ENCODE data around the gene FGF3.

The FGF3 gene

GRCh38 chr11:69865707-69866106 is 46.5 kb upstream of the FGF3 start:
- Histone ChIP-seq H3K4me3 (ENCODE audit: low read depth, low read length) (no peak overlapping the region), H3K9me3 (no peaks in the 10 kb centered on the region), H3K36me3 (no peaks in the 10 kb centered on the region), H3K27me3 (no peaks in the 10 kb centered on the region), H3K4me1 (no peaks in the 10 kb centered on the region)
- no peak for DNase-seq
- no peak for TF ChIP-seq CTCF (IDR thresholded peaks at IDR 0.05; ENCODE audit: low read depth, low read length)

GRCh38 chr11:69864686-69865661 is 45.8 kb upstream of the FGF3 start:
- H3K4me3 ChIP-seq (ENCODE audit: low read depth, low read length), result no peak overlapping the region
- TF ChIP-seq CTCF (IDR thresholded peaks at IDR 0.05; ENCODE audit: low read depth, low read length), result no peak
- no peak for DNase-seq
- no peaks in the 10 kb centered on the region for H3K9me3 ChIP-seq
- H3K36me3 ChIP-seq, result no peaks in the 10 kb centered on the region
- H3K4me1 ChIP-seq, result no peaks in the 10 kb centered on the region
- no peaks in the 10 kb centered on the region for H3K27me3 ChIP-seq

- Histone ChIP-seq H3K4me1 (no peaks in the 10 kb centered on the region), H3K36me3 (no peaks in the 10 kb centered on the region), H3K9me3 (no peaks in the 10 kb centered on the region), H3K4me3 (ENCODE audit: low read depth, low read length) (no peak overlapping the region), H3K27me3 (no peaks in the 10 kb centered on the region)
- TF ChIP-seq CTCF (IDR thresholded peaks at IDR 0.05; ENCODE audit: low read depth, low read length), result no peak
- DNase-seq, result no peak
Measured at GRCh38 chr11:69863544-69864200, 44.5 kb upstream of the FGF3 start.

GRCh38 chr11:69862797-69863543 is 43.8 kb upstream of the FGF3 start:
- no peaks in the 10 kb centered on the region for H3K27me3 ChIP-seq
- H3K4me3 ChIP-seq (ENCODE audit: low read depth, low read length), result no peak overlapping the region
- H3K36me3 ChIP-seq, result no peaks in the 10 kb centered on the region
- DNase-seq, result no peak
- H3K9me3 ChIP-seq, result no peaks in the 10 kb centered on the region
- H3K4me1 ChIP-seq, result no peaks in the 10 kb centered on the region
- no peak for TF ChIP-seq CTCF (IDR thresholded peaks at IDR 0.05; ENCODE audit: low read depth, low read length)

GRCh38 chr11:69862331-69862771 is 43.1 kb upstream of the FGF3 start:
- no peaks in the 10 kb centered on the region for H3K36me3 ChIP-seq
- TF ChIP-seq CTCF (IDR thresholded peaks at IDR 0.05; ENCODE audit: low read depth, low read length), result no peak
- no peaks in the 10 kb centered on the region for H3K4me1 ChIP-seq
- H3K9me3 ChIP-seq, result no peaks in the 10 kb centered on the region
- no peak for DNase-seq
- H3K27me3 ChIP-seq, result no peaks in the 10 kb centered on the region
- H3K4me3 ChIP-seq (ENCODE audit: low read depth, low read length), result no peak overlapping the region

All from BE2C (cell line).